NCI-H1694 treated with DMSO at 0.1 percent for 48 hours (cell line): ENCODE results near the gene PINLYP.
A peak's percentile ranks its signal among the peaks of the same experiment; 100 is the strongest.
"Not testable (repeated sequence)": the region's sequence is repeated elsewhere in the genome, so short reads cannot be mapped to it uniquely, and the experiment has no call there.

Experiments used
- DNase-seq: peaks from one replicate; lab custom pipeline; 2025; lab: John Stamatoyannopoulos, UW

The PINLYP gene

GRCh38 chr19:43582495-43582894 lies 6.9 kb downstream of the PINLYP start:
- no peak for DNase-seq

GRCh38 chr19:43584484-43584883 lies 8.9 kb downstream of the PINLYP start:
- DNase-seq = no peak

GRCh38 chr19:43586346-43586745 lies 10.7 kb downstream of the PINLYP start:
- no peak for DNase-seq

GRCh38 chr19:43587029-43587428 lies 11.4 kb downstream of the PINLYP start:
- not testable (repeated sequence) for DNase-seq

GRCh38 chr19:43589277-43589676 lies 13.7 kb downstream of the PINLYP start:
- DNase-seq = no peak

- no peak for DNase-seq
Measured at GRCh38 chr19:43589678-43590077, 14.1 kb downstream of the PINLYP start.

- no peak for DNase-seq
Measured at GRCh38 chr19:43591904-43592772, 16.5 kb downstream of the PINLYP start.

- DNase-seq = no peak
Measured at GRCh38 chr19:43592800-43593350, 17.3 kb downstream of the PINLYP start.

GRCh38 chr19:43594081-43594697 lies 18.6 kb downstream of the PINLYP start:
- no peak for DNase-seq

- DNase-seq = peak; percentile 34
Measured at GRCh38 chr19:43594710-43595604, 19.4 kb downstream of the PINLYP start.

- DNase-seq = no peak
Measured at GRCh38 chr19:43595605-43595998, 20.0 kb downstream of the PINLYP start.

- DNase-seq = peak; percentile 99
Measured at GRCh38 chr19:43595999-43596841, 20.6 kb downstream of the PINLYP start, which contains the start of the genes IRGQ and ZNF576. IRGQ (minus strand) TSS chr19:43596134; CDS start chr19:43595338, 796 bp downstream. ZNF576 (plus strand) TSS chr19:43596595; CDS start chr19:43597109, 514 bp downstream.

- DNase-seq = no peak
Measured at GRCh38 chr19:43596842-43597461, 21.4 kb downstream of the PINLYP start.

- no peak for DNase-seq
Measured at GRCh38 chr19:43597876-43598275, 22.3 kb downstream of the PINLYP start.

- DNase-seq = no peak
Measured at GRCh38 chr19:43598445-43599240, 23.0 kb downstream of the PINLYP start.

GRCh38 chr19:43599635-43600295 lies 24.2 kb downstream of the PINLYP start:
- no peak for DNase-seq

GRCh38 chr19:43600326-43600725 lies 24.7 kb downstream of the PINLYP start:
- not testable (repeated sequence) for DNase-seq

GRCh38 chr19:43605875-43606568 lies 30.4 kb downstream of the PINLYP start:
- DNase-seq = no peak
